ENCODE data around the gene ACTN2. TPM values are rescaled to one million over a fixed set of nuclear protein-coding genes. Genes with fewer than 3 reads are reported as not detected.

ACTN2 gene
- total RNA-seq, 2 experiments from 2014 or later, result 0.28 TPM; not detected in 1

GRCh38 chr1:236810018-236810417 is 123.7 kb downstream of the ACTN2 start:
- no peaks in the 10 kb centered on the region for H3K27me3 Mint-ChIP-seq
- H3K4me1 Mint-ChIP-seq (ENCODE audit: low read depth), result peaks cover 4% of the 10 kb centered on the region
- intact Hi-C loops (cut with DNase I, micrococcal nuclease), result no loop called here
- DNase-seq, result no peak
- ATAC-seq (ENCODE audit: poor library complexity), result no peak
- TF ChIP-seq, protein P1, sequence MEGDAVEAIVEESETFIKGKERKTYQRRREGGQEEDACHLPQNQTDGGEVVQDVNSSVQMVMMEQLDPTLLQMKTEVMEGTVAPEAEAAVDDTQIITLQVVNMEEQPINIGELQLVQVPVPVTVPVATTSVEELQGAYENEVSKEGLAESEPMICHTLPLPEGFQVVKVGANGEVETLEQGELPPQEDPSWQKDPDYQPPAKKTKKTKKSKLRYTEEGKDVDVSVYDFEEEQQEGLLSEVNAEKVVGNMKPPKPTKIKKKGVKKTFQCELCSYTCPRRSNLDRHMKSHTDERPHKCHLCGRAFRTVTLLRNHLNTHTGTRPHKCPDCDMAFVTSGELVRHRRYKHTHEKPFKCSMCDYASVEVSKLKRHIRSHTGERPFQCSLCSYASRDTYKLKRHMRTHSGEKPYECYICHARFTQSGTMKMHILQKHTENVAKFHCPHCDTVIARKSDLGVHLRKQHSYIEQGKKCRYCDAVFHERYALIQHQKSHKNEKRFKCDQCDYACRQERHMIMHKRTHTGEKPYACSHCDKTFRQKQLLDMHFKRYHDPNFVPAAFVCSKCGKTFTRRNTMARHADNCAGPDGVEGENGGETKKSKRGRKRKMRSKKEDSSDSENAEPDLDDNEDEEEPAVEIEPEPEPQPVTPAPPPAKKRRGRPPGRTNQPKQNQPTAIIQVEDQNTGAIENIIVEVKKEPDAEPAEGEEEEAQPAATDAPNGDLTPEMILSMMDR (IDR thresholded peaks at IDR 0.05), result no peak
- Histone ChIP-seq H3K9me3 (ENCODE audit: control insufficient read depth in 1 of 2, insufficient read depth in 1 of 2, low read length in 2 of 2) (no peaks in the 10 kb centered on the region), H3K27ac (ENCODE audit: low read depth in 1 of 2, low read length in 2 of 2) (no peak overlapping the region), H3K4me3 (ENCODE audit: low read length) (no peak overlapping the region), H3K36me3 (ENCODE audit: insufficient read depth, low read length) (peaks cover 93% of the 10 kb centered on the region), H3K27me3 (ENCODE audit: control insufficient read depth in 1 of 2, insufficient read depth in 2 of 2, low read length in 2 of 2) (no peaks in the 10 kb centered on the region), H3K4me1 (ENCODE audit: insufficient read depth, low read length) (no peaks in the 10 kb centered on the region)
- H3K4me3 Mint-ChIP-seq, result no peak overlapping the region
- POLR2A ChIA-PET, result interaction anchor here (1.2 kb wide), 1 partner anchor 15 kb away, joined by 5 read pairs; the partner anchor contains the start of gene MTR
- peaks cover 100% of the 10 kb centered on the region for H3K36me3 Mint-ChIP-seq (ENCODE audit: low read depth)
- CTCF ChIA-PET, result interaction anchor here (1.2 kb wide), 1 partner anchor 17 kb away, joined by 3 read pairs; no protein-coding TSS in a partner anchor
- H3K9me3 Mint-ChIP-seq, result no peaks in the 10 kb centered on the region
- H3K27ac Mint-ChIP-seq, result no peak overlapping the region

GRCh38 chr1:236812334-236813030 is 126.2 kb downstream of the ACTN2 start:
- Mint-ChIP-seq H3K4me3 (no peak overlapping the region), H3K27me3 (no peaks in the 10 kb centered on the region), H3K4me1 (ENCODE audit: low read depth) (peaks cover 9% of the 10 kb centered on the region), H3K9me3 (no peaks in the 10 kb centered on the region), H3K27ac (no peak overlapping the region), H3K36me3 (ENCODE audit: low read depth) (peaks cover 98% of the 10 kb centered on the region)
- H3K27ac ChIP-seq (ENCODE audit: low read depth in 1 of 2, low read length in 2 of 2), result no peak overlapping the region
- DNase-seq, result no peak
- H3K4me1 ChIP-seq (ENCODE audit: insufficient read depth, low read length), result no peaks in the 10 kb centered on the region
- ATAC-seq (ENCODE audit: poor library complexity), result no peak
- intact Hi-C loops (cut with DNase I, micrococcal nuclease), result no loop called here
- ChIA-PET POLR2A (no interaction called here), CTCF (interaction anchor here (1.3 kb wide), 1 partner anchor 53 kb away, joined by 3 read pairs; no protein-coding TSS in a partner anchor)
- no peaks in the 10 kb centered on the region for H3K9me3 ChIP-seq (ENCODE audit: control insufficient read depth in 1 of 2, insufficient read depth in 1 of 2, low read length in 2 of 2)
- H3K4me3 ChIP-seq (ENCODE audit: low read length), result no peak overlapping the region
- TF ChIP-seq, protein P1 (IDR thresholded peaks at IDR 0.05), result no peak
- H3K27me3 ChIP-seq (ENCODE audit: control insufficient read depth in 1 of 2, insufficient read depth in 2 of 2, low read length in 2 of 2), result no peaks in the 10 kb centered on the region
- peaks cover 100% of the 10 kb centered on the region for H3K36me3 ChIP-seq (ENCODE audit: insufficient read depth, low read length)

Other genes starting within 250 kb of the ACTN2 start
- gene LGALS8, start 162.5 kb upstream of the ACTN2 start, total RNA-seq, result 100 to 1,000 TPM; 138 to 144 TPM
- 10 to 100 TPM; 34.9 to 37.5 TPM for gene HEATR1, start 82.0 kb upstream of the ACTN2 start, total RNA-seq
- 10 to 100 TPM; 35.2 to 37.0 TPM for gene MTR, start 108.8 kb downstream of the ACTN2 start, total RNA-seq

Measured in CD4-positive, alpha-beta T cell (primary cell).